GM13977 (cell line): Measurements from ENCODE around the gene PNPLA3.

Source experiments
- DNase-seq: peaks from one replicate; pipeline ENCODE4 v3.0.0; 2012; ENCODE audit warnings: low spot score
- in situ Hi-C: fragments of 300-500 bp; cut with MboI; formaldehyde crosslinking; loops from one replicate; pipeline ENCODE4 v1.12.0; 2022; ENCODE audit warnings: low sequenced_read_pairs, low pct_unique_long_range_greater_than_20kb, mixed read lengths, inconsistent platforms; ENCODE audit not compliant: unreplicated experiment
- TF ChIP-seq, protein P1 (sequence below): IDR thresholded peaks from 2 replicates; pipeline ENCODE4 v1.5.1; 2012; ENCODE audit warnings: mild to moderate bottlenecking, control low read depth; ENCODE audit not compliant: insufficient read depth; ENCODE audit errors: extremely low read depth, missing control alignments

PNPLA3 gene

GRCh38 chr22:43889201-43889859 is 34.3 kb upstream of the PNPLA3 start:
- DNase-seq: no peak
- TF ChIP-seq, protein P1, sequence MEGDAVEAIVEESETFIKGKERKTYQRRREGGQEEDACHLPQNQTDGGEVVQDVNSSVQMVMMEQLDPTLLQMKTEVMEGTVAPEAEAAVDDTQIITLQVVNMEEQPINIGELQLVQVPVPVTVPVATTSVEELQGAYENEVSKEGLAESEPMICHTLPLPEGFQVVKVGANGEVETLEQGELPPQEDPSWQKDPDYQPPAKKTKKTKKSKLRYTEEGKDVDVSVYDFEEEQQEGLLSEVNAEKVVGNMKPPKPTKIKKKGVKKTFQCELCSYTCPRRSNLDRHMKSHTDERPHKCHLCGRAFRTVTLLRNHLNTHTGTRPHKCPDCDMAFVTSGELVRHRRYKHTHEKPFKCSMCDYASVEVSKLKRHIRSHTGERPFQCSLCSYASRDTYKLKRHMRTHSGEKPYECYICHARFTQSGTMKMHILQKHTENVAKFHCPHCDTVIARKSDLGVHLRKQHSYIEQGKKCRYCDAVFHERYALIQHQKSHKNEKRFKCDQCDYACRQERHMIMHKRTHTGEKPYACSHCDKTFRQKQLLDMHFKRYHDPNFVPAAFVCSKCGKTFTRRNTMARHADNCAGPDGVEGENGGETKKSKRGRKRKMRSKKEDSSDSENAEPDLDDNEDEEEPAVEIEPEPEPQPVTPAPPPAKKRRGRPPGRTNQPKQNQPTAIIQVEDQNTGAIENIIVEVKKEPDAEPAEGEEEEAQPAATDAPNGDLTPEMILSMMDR: no peak
- in situ Hi-C loops: no loop called here

DNA sequence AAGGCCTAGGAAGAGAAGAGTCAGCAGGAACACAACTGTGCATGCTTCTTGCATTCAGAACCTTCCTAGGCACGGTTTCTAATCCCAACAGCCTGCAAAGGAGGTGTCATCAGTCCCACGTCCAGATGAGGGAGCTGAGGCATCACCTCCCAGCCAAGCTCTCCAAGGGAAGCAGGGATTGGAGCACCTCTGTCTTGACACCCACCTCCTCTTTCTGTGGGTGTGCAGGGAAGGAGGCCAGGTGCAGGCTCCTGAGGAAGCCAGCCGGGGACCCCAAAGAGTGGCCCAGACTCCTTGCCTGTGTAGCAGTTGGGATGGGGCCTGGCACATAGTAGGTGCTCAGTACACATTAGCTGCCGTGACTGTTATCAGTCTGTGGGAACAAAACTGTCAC is 33.7 kb upstream of the PNPLA3 start:
- TF ChIP-seq, protein P1: no peak
- in situ Hi-C loops: no loop called here
- no peak for DNase-seq

GRCh38 chr22:43890901-43891331 is 32.7 kb upstream of the PNPLA3 start:
- in situ Hi-C loops: no loop called here
- TF ChIP-seq, protein P1: no peak

GRCh38 chr22:43891360-43892182 is 32.0 kb upstream of the PNPLA3 start, which contains the start of gene PNPLA5:
Gene PNPLA5, minus strand, starts transcription at chr22:43892013. Its CDS starts 133 bp downstream, at chr22:43891880.
- in situ Hi-C loops: no loop called here
- DNase-seq: no peak
- TF ChIP-seq, protein P1: no peak

More at GRCh38 chr22:43890901-43891331, 32.7 kb upstream of the PNPLA3 start:
- DNase-seq: no peak

DNA sequence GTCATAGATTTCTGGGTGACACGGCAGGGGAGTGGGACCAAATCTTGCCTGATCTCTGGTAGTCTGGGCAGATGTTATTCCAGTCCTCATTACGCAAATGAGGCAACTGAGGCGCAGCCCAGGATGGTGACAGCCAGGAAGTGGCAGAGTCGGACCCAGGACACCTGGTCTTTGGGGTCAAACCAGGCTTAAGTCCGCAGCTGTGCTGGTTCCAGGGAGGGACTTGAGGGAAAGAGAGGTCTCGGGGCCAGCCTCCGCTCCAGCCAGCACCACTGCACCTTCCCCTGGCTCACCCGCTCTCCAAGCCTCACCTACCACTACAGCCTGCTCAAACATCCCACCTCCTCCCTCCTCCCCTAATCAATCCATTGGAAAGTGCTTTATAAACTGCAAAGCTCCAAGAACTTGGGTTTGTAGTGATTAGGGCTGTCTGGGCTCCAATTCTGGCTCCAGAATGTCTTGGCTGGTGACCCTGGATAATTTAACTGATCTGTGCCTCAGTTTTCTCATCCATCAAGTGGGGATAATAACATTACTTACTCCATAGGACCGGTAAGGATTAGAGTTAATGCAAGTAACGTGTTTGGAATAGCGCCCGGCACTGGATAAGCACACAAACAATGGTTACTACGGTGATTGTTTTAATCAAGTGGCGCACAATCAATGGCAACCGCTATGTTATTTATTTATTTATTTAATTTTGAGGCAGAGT is 31.3 kb upstream of the PNPLA3 start:
- in situ Hi-C loops: no loop called here
- TF ChIP-seq, protein P1: no peak
- no peak for DNase-seq

DNA sequence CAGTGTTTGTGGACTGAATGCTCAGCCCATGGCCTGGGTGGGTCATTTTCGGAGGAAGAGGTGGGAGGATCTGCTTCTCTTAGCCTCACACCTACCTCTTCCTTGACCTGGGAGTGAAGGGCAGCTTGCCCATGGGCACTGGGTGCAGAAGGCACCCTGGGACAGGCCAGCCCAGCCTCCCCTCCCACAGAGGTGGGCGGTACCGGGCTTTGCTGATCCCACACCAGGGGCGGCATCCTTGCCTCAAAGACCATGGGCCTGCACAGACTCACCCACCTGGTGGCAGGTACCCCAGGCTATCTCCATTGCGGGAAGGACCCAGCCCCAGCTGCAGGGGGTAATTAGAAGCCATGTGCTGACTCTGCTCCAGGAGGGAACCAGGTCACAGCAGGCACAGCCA is 30.3 kb upstream of the PNPLA3 start:
- in situ Hi-C loops: no loop called here
- DNase-seq: no peak

More for the DNA sequence above, 30.3 kb upstream of the PNPLA3 start:
- TF ChIP-seq, protein P1: no peak
